HUES6 (cell line): ENCODE measurements around the gene CENPF.
"Not testable (repeated sequence)": the region's sequence is repeated elsewhere in the genome, so short reads cannot be mapped to it uniquely, and the experiment has no call there.

Source experiments
- H3K27ac ChIP-seq: 2 replicates; pipeline ENCODE4 v1.7.0; 2013; ENCODE audit warnings: low read depth, mild to moderate bottlenecking, low read length, inconsistent platforms
- H3K27me3 ChIP-seq: 2 replicates; pipeline ENCODE4 v1.6.1; 2013; ENCODE audit warnings: low read length; ENCODE audit not compliant: control insufficient read depth, insufficient read depth
- H3K36me3 ChIP-seq: 2 replicates; pipeline ENCODE4 v1.6.1; 2013; ENCODE audit warnings: low read length; ENCODE audit not compliant: control insufficient read depth, insufficient read depth
- H3K4me1 ChIP-seq: 2 replicates; pipeline ENCODE4 v1.6.1; 2013; ENCODE audit warnings: low read length; ENCODE audit not compliant: control insufficient read depth, insufficient read depth
- H3K4me3 ChIP-seq: 2 replicates; pipeline ENCODE4 v1.5.1; 2013; ENCODE audit warnings: low read depth, low read length
- H3K9ac ChIP-seq: one replicate; pipeline ENCODE4 v1.6.1; 2013; ENCODE audit warnings: mild to moderate bottlenecking, low read length
- H3K9me3 ChIP-seq: 2 replicates; pipeline ENCODE4 v1.6.1; 2013; ENCODE audit warnings: low read depth, low read length; ENCODE audit not compliant: control insufficient read depth, insufficient read depth

Gene CENPF

DNA sequence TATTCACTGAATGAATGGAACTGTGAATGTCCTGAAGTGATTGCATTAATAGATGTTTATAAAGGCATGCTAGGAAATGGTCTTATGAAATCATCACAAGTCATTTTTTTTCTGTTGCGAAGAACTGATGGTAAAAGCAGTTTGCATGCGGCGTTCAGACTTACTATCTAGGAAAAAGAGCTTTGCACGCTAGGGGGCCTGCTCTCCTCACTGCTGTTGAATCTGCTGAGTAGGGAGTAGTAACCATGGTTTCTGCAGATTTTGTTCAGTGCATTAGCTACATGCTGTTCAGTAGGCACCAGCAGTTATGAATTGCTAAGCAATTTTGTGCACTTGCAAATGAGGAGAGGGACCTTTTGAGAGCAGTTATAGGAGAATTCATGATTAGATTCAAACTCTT is 57.9 kb downstream of the CENPF start:
- no peak overlapping the region for H3K9ac ChIP-seq
- H3K9me3 ChIP-seq: no peaks in the 10 kb centered on the region
- peaks cover 100% of the 10 kb centered on the region for H3K36me3 ChIP-seq
- no peak overlapping the region for H3K4me3 ChIP-seq
- H3K4me1 ChIP-seq: no peaks in the 10 kb centered on the region
- no peak overlapping the region for H3K27ac ChIP-seq
- no peaks in the 10 kb centered on the region for H3K27me3 ChIP-seq

DNA sequence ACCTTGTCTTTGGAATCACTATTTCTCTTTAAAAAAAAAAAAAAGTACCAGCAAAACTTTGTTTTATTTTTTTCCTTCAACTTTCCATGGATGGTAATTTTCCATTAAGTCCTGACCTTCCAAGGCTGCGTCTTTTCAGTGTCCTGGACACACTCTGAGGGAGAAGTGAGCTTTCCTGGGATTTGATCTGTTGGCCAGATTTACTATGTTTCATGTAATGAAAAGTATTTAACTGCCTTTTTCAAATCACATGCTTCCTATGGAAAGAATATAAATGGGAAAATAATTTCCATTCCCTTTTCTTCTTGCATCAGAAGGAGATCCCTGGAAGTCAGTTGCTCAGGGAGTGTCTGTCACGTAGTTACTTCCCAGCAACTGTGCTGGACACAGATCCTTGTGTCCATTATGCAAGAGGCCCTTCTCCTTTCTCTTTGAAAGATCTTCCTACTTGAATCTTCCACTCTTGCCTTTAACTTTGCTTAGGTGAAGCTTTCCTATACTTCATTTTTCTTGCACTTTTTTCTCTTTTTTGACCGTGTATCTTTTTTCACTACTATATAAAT is 59.3 kb downstream of the CENPF start:
- H3K27me3 ChIP-seq: no peaks in the 10 kb centered on the region
- H3K4me1 ChIP-seq: no peaks in the 10 kb centered on the region
- no peaks in the 10 kb centered on the region for H3K9me3 ChIP-seq
- peaks cover 100% of the 10 kb centered on the region for H3K36me3 ChIP-seq
- H3K9ac ChIP-seq: no peak overlapping the region
- H3K27ac ChIP-seq: no peak overlapping the region
- no peak overlapping the region for H3K4me3 ChIP-seq

- peaks cover 97% of the 10 kb centered on the region for H3K36me3 ChIP-seq
These were observed 61.8 kb downstream of the CENPF start for GRCh38 chr1:214664651-214665433.

DNA sequence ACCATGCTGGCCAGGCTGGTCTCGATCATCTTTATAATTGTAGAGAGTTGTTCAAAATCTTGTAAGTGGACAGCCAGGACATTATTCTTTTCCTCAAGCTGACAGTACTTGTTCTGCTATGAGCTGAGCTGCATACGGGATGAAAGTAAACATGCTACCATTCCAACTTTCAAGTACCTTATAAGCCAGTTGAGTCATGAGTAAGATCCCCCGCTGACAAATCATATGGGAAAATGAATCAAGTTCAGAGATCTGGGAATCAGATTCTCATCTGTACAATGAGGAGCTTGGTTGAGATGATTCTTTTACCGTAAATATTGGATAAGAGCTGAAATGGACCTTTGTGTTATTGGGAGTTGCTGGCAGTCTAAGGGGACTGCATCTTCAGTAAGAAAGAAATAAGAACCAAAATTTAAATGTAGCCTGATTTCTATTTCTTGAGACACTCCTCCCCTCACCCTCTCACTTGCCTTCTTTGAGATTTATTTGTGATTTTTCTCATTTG is 62.7 kb downstream of the CENPF start:
- Histone ChIP-seq H3K4me1 (no peaks in the 10 kb centered on the region), H3K4me3 (no peak overlapping the region), H3K9me3 (no peaks in the 10 kb centered on the region), H3K27ac (no peak overlapping the region), H3K9ac (no peak overlapping the region), H3K36me3 (peaks cover 93% of the 10 kb centered on the region), H3K27me3 (no peaks in the 10 kb centered on the region)

More at GRCh38 chr1:214664651-214665433, 61.8 kb downstream of the CENPF start:
- Histone ChIP-seq H3K27ac (no peak overlapping the region), H3K9ac (no peak overlapping the region), H3K27me3 (no peaks in the 10 kb centered on the region), H3K4me1 (no peaks in the 10 kb centered on the region), H3K4me3 (no peak overlapping the region), H3K9me3 (no peaks in the 10 kb centered on the region)

DNA sequence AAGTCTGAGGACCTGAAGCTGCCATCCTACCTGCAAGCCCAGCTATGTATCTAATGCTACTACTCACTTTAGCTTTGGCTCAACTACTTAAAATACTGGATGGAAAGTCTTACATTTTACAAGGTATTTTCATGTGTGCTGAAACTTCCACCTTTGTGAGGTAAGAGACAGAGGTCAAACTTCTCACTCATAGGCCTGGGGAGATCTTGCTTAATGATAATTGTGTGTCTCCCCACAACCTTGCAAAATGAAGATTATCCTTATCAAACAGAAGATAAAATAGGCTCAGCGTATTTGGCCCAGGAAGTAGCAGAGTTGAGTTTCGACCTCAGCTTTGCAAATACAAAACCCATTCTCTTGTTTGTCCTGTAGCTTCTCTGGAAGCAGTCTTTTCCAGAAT is 63.7 kb downstream of the CENPF start:
- H3K27ac ChIP-seq: no peak overlapping the region
- H3K36me3 ChIP-seq: peaks cover 90% of the 10 kb centered on the region
- no peaks in the 10 kb centered on the region for H3K27me3 ChIP-seq
- no peaks in the 10 kb centered on the region for H3K4me1 ChIP-seq
- H3K9me3 ChIP-seq: no peaks in the 10 kb centered on the region
- no peak overlapping the region for H3K4me3 ChIP-seq
- H3K9ac ChIP-seq: no peak overlapping the region

GRCh38 chr1:214670098-214670497 is 67.1 kb downstream of the CENPF start:
- Histone ChIP-seq H3K36me3 (peaks cover 59% of the 10 kb centered on the region), H3K27ac (no peak overlapping the region), H3K4me3 (no peak overlapping the region)

DNA sequence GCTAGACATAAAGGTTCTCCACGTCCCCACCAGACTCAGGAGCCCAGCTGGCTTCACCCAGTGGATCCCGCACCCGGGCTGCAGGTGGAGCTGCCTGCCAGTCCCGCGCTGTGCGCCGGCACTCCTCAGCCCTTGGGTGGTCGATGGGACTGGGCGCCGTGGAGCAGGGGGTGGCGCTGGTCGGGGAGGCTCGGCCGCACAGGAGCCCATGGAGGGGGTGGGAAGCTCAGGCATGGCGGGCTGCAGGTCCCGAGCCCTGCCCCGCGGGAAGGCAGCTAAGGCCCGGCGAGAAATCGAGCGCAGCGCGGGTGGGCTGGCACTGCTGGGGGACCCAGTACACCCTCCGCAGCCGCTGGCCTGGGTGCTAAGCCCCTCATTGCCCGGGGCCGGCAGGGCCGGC is 70.0 kb downstream of the CENPF start:
- not testable (repeated sequence) for H3K4me1 ChIP-seq, H3K27me3 ChIP-seq, H3K4me3 ChIP-seq, H3K9me3 ChIP-seq, H3K9ac ChIP-seq, H3K27ac ChIP-seq
- peaks cover 30% of the 10 kb centered on the region for H3K36me3 ChIP-seq

More at GRCh38 chr1:214670098-214670497, 67.1 kb downstream of the CENPF start:
- no peaks in the 10 kb centered on the region for H3K9me3 ChIP-seq
- H3K4me1 ChIP-seq: no peaks in the 10 kb centered on the region
- H3K27me3 ChIP-seq: no peaks in the 10 kb centered on the region
- no peak overlapping the region for H3K9ac ChIP-seq

DNA sequence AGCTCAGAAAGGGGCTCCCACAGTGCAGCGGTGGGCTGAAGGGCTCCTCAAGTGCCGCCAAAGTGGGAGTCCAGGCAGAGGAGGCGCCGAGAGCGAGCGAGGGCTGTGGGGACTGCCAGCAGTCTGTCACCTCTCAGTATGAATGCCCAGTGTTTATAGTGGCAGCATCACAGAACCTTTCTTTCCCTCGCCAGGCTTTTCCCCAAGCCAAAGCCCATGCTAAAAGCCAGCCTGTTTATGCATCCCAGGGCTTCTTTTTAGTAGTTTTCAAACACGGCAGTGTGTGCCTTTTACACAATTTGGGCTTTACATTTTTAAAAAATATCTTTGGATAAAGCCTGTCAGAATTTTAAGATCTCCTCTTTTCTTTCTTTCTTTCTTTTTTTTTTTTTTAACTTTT is 70.6 kb downstream of the CENPF start:
- Histone ChIP-seq H3K4me1 (no peaks in the 10 kb centered on the region), H3K9me3 (no peaks in the 10 kb centered on the region), H3K9ac (no peak overlapping the region), H3K4me3 (no peak overlapping the region), H3K27ac (no peak overlapping the region), H3K27me3 (no peaks in the 10 kb centered on the region), H3K36me3 (peaks cover 27% of the 10 kb centered on the region)

DNA sequence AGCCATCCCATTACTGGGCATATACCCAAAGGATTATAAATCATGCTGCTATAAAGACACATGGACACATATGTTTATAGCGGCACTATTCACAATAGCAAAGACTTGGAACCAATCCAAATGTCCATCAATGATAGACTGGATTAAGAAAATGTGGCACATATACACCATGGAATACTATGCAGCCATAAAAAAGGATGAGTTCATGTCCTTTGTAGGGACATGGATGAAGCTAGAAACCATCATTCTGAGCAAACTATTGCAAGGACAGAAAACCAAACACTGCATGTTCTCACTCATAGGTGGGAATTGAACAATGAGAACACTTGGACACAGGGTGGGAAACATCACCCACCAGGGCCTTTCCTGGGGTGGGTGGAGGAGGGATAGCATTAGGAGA is 72.5 kb downstream of the CENPF start:
- not testable (repeated sequence) for H3K4me3 ChIP-seq, H3K27me3 ChIP-seq, H3K4me1 ChIP-seq, H3K9ac ChIP-seq, H3K9me3 ChIP-seq, H3K27ac ChIP-seq
- peaks cover 10% of the 10 kb centered on the region for H3K36me3 ChIP-seq

GRCh38 chr1:214676747-214677146 is 73.8 kb downstream of the CENPF start:
- Histone ChIP-seq H3K27me3 (no peaks in the 10 kb centered on the region), H3K9ac (no peak overlapping the region), H3K4me1 (no peaks in the 10 kb centered on the region), H3K36me3 (0 out of 2 replicates have a peak, but pooled peaks cover 3% of the 10 kb centered on the region), H3K9me3 (no peaks in the 10 kb centered on the region), H3K27ac (no peak overlapping the region), H3K4me3 (no peak overlapping the region)

DNA sequence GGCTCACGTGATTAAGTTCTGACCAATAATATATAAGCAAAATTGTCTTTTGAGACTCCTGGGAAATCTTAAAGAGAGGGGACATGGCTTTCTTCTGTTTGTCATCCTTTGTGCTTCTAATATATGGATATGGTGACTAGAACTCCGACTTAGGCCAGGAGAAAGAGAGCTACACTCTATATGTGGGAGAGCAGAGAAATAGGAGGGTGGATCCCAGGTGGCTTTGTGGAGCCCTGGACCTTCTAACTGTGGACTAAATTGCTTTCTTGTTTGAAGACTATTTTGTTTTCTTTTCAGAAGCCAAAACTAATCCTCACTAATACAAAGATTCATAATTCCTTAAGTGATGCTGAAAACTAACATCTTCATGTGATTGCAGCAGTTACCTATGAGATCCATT is 75.0 kb downstream of the CENPF start:
- 0 out of 2 replicates have a peak, but pooled peaks cover 3% of the 10 kb centered on the region for H3K36me3 ChIP-seq
- no peaks in the 10 kb centered on the region for H3K27me3 ChIP-seq
- H3K4me3 ChIP-seq: no peak overlapping the region
- no peak overlapping the region for H3K9ac ChIP-seq
- no peaks in the 10 kb centered on the region for H3K9me3 ChIP-seq
- no peaks in the 10 kb centered on the region for H3K4me1 ChIP-seq
- H3K27ac ChIP-seq: no peak overlapping the region
